ENCODE results near the gene SMAD4.

GRCh38 chr18:51070545-51070944, 40.5 kb downstream of the SMAD4 start:
- no peak for TF ChIP-seq ZNF274 (IDR thresholded peaks at IDR 0.05; ENCODE audit: low read depth, low read length)
- no peak for TF ChIP-seq SUZ12 (IDR thresholded peaks at IDR 0.05; ENCODE audit: extremely low read depth, insufficient read depth, insufficient read length)
